ENCODE data around the gene DSTN.

Gene DSTN

GRCh38 chr20:17653835-17654648 lies 84.2 kb downstream of the DSTN start:
- Histone ChIP-seq H3K79me2 (peaks cover 38% of the 10 kb centered on the region), H3K9ac (no peak overlapping the region), H3K4me1 (peaks cover 11% of the 10 kb centered on the region), H3K4me2 (ENCODE audit: low read length) (no peak overlapping the region), H3K27ac (no peak overlapping the region), H3K36me3 (ENCODE audit: control insufficient read depth, insufficient read depth, low read length) (no peaks in the 10 kb centered on the region), H2AFZ (no peak overlapping the region), H3K9me3 (ENCODE audit: control insufficient read depth, low read length) (no peaks in the 10 kb centered on the region), H3K27me3 (ENCODE audit: control insufficient read depth, insufficient read depth, low read length) (no peaks in the 10 kb centered on the region), H3K4me3 (ENCODE audit: low read depth, low read length) (no peak overlapping the region)
- no peak for TF ChIP-seq CTCF (IDR thresholded peaks at IDR 0.05)

- Histone ChIP-seq H3K9ac (no peak overlapping the region), H3K27ac (no peak overlapping the region), H3K27me3 (ENCODE audit: control insufficient read depth, insufficient read depth, low read length) (no peaks in the 10 kb centered on the region), H3K4me3 (ENCODE audit: low read depth, low read length) (no peak overlapping the region), H3K4me2 (ENCODE audit: low read length) (no peak overlapping the region), H3K9me3 (ENCODE audit: control insufficient read depth, low read length) (no peaks in the 10 kb centered on the region), H3K79me2 (peaks cover 40% of the 10 kb centered on the region), H3K4me1 (peaks cover 8% of the 10 kb centered on the region), H2AFZ (no peak overlapping the region), H3K36me3 (ENCODE audit: control insufficient read depth, insufficient read depth, low read length) (no peaks in the 10 kb centered on the region)
- TF ChIP-seq CTCF (IDR thresholded peaks at IDR 0.05) = peak; percentile 60
These were observed 84.9 kb downstream of the DSTN start for GRCh38 chr20:17654649-17655285.

GRCh38 chr20:17655286-17655651 lies 85.4 kb downstream of the DSTN start:
- no peak for TF ChIP-seq CTCF (IDR thresholded peaks at IDR 0.05)
- no peaks in the 10 kb centered on the region for H3K36me3 ChIP-seq (ENCODE audit: control insufficient read depth, insufficient read depth, low read length)
- H3K79me2 ChIP-seq = peaks cover 40% of the 10 kb centered on the region
- H3K4me2 ChIP-seq (ENCODE audit: low read length) = no peak overlapping the region
- no peak overlapping the region for H2AFZ ChIP-seq
- no peaks in the 10 kb centered on the region for H3K9me3 ChIP-seq (ENCODE audit: control insufficient read depth, low read length)
- H3K9ac ChIP-seq = no peak overlapping the region
- no peaks in the 10 kb centered on the region for H3K27me3 ChIP-seq (ENCODE audit: control insufficient read depth, insufficient read depth, low read length)
- peaks cover 8% of the 10 kb centered on the region for H3K4me1 ChIP-seq
- H3K27ac ChIP-seq = no peak overlapping the region
- H3K4me3 ChIP-seq (ENCODE audit: low read depth, low read length) = no peak overlapping the region

GRCh38 chr20:17655865-17656479 lies 86.1 kb downstream of the DSTN start:
- no peak overlapping the region for H3K9ac ChIP-seq
- H3K27me3 ChIP-seq (ENCODE audit: control insufficient read depth, insufficient read depth, low read length) = no peaks in the 10 kb centered on the region
- peaks cover 11% of the 10 kb centered on the region for H3K4me1 ChIP-seq
- H3K9me3 ChIP-seq (ENCODE audit: control insufficient read depth, low read length) = no peaks in the 10 kb centered on the region
- H2AFZ ChIP-seq = no peak overlapping the region
- H3K36me3 ChIP-seq (ENCODE audit: control insufficient read depth, insufficient read depth, low read length) = no peaks in the 10 kb centered on the region
- no peak overlapping the region for H3K27ac ChIP-seq
- peaks cover 40% of the 10 kb centered on the region for H3K79me2 ChIP-seq
- TF ChIP-seq CTCF (IDR thresholded peaks at IDR 0.05) = no peak
- no peak overlapping the region for H3K4me3 ChIP-seq (ENCODE audit: low read depth, low read length)
- H3K4me2 ChIP-seq (ENCODE audit: low read length) = no peak overlapping the region
